ENCODE data around the gene NIM1K. TPM values are rescaled to one million over a fixed set of nuclear protein-coding genes. Genes with fewer than 3 reads are reported as not detected.

Gene NIM1K
- total and polyA plus RNA-seq, 2 donors (not counting 1 experiment from before 2014, with no cell fraction given): 1.7 to 14.7 TPM

DNA sequence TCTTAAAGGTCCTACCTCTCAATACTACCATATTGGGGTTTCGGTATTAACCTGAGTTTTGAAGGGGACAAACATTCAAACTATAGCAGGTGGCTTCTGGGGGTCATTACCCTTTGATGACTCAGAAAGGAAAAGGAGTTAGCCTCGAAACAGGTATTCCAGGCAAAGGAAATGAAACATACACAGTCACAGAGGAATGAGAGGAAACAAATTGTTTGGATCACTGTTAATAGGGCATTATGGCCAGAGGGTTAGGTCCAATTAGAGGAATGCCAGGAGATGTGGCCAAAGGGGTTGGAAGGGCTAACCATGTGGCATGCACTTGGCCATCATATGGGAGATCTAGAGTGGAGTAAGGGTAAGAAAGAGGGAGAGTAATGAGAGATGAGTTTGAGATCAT lies 23.9 kb upstream of the NIM1K start:
- peaks cover 1% of the 10 kb centered on the region for H3K36me3 ChIP-seq (ENCODE audit: control insufficient read depth, insufficient read depth, low read length)
- H3K9ac ChIP-seq (ENCODE audit: insufficient read depth, low read length): no peak overlapping the region
- H3K27me3 ChIP-seq (ENCODE audit: control insufficient read depth, insufficient read depth, low read length): no peaks in the 10 kb centered on the region
- no peaks in the 10 kb centered on the region for H3K4me1 ChIP-seq (ENCODE audit: control insufficient read depth, extremely low read depth, insufficient read depth, low read length)
- TF ChIP-seq EZH2 (IDR thresholded peaks at IDR 0.05; ENCODE audit: low read length, missing control alignments) (no peak), CTCF (conservative IDR thresholded peaks at IDR 0.05 in 1 of 2, IDR thresholded peaks at IDR 0.05 in 1 of 2; ENCODE audit: low read depth in 1 of 2, low read length in 2 of 2) (no peak)
- no peak overlapping the region for H2AFZ ChIP-seq (ENCODE audit: low read length)
- no peak for DNase-seq (ENCODE audit: low read depth in 2 of 2)
- H3K4me3 ChIP-seq (replicated peaks in 1 of 4; ENCODE audit: control extremely low read depth in 1 of 4, insufficient read depth in 1 of 4, low read depth in 3 of 4, low read length in 4 of 4): no peak overlapping the region
- no peak overlapping the region for H3K27ac ChIP-seq (ENCODE audit: insufficient read depth, low read length)
- no peaks in the 10 kb centered on the region for H3K79me2 ChIP-seq (ENCODE audit: control insufficient read depth, insufficient read depth, low read length)
- H4K20me1 ChIP-seq (ENCODE audit: control insufficient read depth, extremely low read depth, insufficient read depth, low read length): no peaks in the 10 kb centered on the region
- H3K9me3 ChIP-seq (ENCODE audit: control insufficient read depth, insufficient read depth, low read depth, low read length): no peaks in the 10 kb centered on the region
- no peak overlapping the region for H3K4me2 ChIP-seq (ENCODE audit: extremely low read depth, insufficient read depth, low read length)

DNA sequence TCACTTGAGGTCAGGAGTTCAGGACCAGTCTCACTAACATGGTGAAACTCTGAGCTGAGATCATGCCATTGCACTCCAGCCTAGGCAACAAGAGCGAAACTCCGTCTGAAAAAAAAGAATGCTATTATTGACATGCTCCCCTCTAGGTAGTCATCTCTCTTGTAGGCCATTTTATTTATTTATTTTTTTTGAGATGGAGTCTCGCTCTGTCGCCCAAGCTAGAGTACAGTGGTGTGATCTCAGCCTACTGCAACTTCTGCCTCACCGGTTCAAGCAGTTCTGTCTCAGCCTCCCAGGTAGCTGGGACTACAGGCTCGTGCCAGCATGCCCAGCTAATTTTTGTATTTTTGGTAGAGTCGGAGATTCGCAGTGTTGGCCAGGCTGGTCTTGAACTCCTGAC lies 20.6 kb upstream of the NIM1K start:
- DNase-seq (ENCODE audit: low read depth in 2 of 2): no peak
- Histone ChIP-seq H3K36me3 (ENCODE audit: control insufficient read depth, insufficient read depth, low read length) (peaks cover 5% of the 10 kb centered on the region), H3K27ac (ENCODE audit: insufficient read depth, low read length) (no peak overlapping the region), H3K27me3 (ENCODE audit: control insufficient read depth, insufficient read depth, low read length) (no peaks in the 10 kb centered on the region), H3K9ac (ENCODE audit: insufficient read depth, low read length) (no peak overlapping the region), H3K4me1 (ENCODE audit: control insufficient read depth, extremely low read depth, insufficient read depth, low read length) (no peaks in the 10 kb centered on the region), H4K20me1 (ENCODE audit: control insufficient read depth, extremely low read depth, insufficient read depth, low read length) (no peaks in the 10 kb centered on the region), H3K79me2 (ENCODE audit: control insufficient read depth, insufficient read depth, low read length) (no peaks in the 10 kb centered on the region), H3K4me3 (replicated peaks in 1 of 4; ENCODE audit: control extremely low read depth in 1 of 4, insufficient read depth in 1 of 4, low read depth in 3 of 4, low read length in 4 of 4) (no peak overlapping the region), H3K9me3 (ENCODE audit: control insufficient read depth, insufficient read depth, low read depth, low read length) (no peaks in the 10 kb centered on the region), H2AFZ (ENCODE audit: low read length) (no peak overlapping the region), H3K4me2 (ENCODE audit: extremely low read depth, insufficient read depth, low read length) (no peak overlapping the region)
- TF ChIP-seq CTCF (conservative IDR thresholded peaks at IDR 0.05 in 1 of 2, IDR thresholded peaks at IDR 0.05 in 1 of 2; ENCODE audit: low read depth in 1 of 2, low read length in 2 of 2): no peak
- TF ChIP-seq EZH2 (IDR thresholded peaks at IDR 0.05; ENCODE audit: low read length, missing control alignments): no peak

DNA sequence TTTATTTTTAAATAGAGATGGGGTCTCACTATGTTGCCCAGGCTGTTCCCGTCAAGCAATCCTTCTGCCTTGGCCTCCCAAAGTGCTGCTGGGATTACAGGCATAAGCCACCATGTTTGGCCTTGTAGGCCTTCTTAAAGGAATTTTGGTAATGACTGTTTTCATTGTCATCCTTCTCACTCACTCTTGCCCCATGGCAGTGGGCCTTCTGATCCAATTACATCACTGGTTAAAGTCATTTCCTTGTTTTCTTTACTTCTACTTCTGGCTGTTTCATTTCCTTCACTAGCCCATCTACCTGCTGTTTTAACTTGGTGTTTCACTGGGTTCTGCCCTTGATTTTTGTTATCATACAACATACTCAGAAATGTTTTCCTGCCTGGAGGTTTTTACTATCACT lies 20.1 kb upstream of the NIM1K start:
- Histone ChIP-seq H3K4me1 (ENCODE audit: control insufficient read depth, extremely low read depth, insufficient read depth, low read length) (no peaks in the 10 kb centered on the region), H3K4me3 (replicated peaks in 1 of 4; ENCODE audit: control extremely low read depth in 1 of 4, insufficient read depth in 1 of 4, low read depth in 3 of 4, low read length in 4 of 4) (no peak overlapping the region), H3K27me3 (ENCODE audit: control insufficient read depth, insufficient read depth, low read length) (no peaks in the 10 kb centered on the region), H3K9ac (ENCODE audit: insufficient read depth, low read length) (no peak overlapping the region), H3K27ac (ENCODE audit: insufficient read depth, low read length) (no peak overlapping the region), H3K79me2 (ENCODE audit: control insufficient read depth, insufficient read depth, low read length) (no peaks in the 10 kb centered on the region), H2AFZ (ENCODE audit: low read length) (no peak overlapping the region), H3K9me3 (ENCODE audit: control insufficient read depth, insufficient read depth, low read depth, low read length) (no peaks in the 10 kb centered on the region), H4K20me1 (ENCODE audit: control insufficient read depth, extremely low read depth, insufficient read depth, low read length) (no peaks in the 10 kb centered on the region), H3K4me2 (ENCODE audit: extremely low read depth, insufficient read depth, low read length) (no peak overlapping the region), H3K36me3 (ENCODE audit: control insufficient read depth, insufficient read depth, low read length) (peaks cover 5% of the 10 kb centered on the region)
- no peak for TF ChIP-seq EZH2 (IDR thresholded peaks at IDR 0.05; ENCODE audit: low read length, missing control alignments)
- no peak for TF ChIP-seq CTCF (conservative IDR thresholded peaks at IDR 0.05 in 1 of 2, IDR thresholded peaks at IDR 0.05 in 1 of 2; ENCODE audit: low read depth in 1 of 2, low read length in 2 of 2)
- DNase-seq (ENCODE audit: low read depth in 2 of 2): no peak

Measured in fibroblast of lung (primary cell).